ENCODE data around the gene MRPS23. TPM values are rescaled to one million over a fixed set of nuclear protein-coding genes. Genes with fewer than 3 reads are reported as not detected.
"Not testable (repeated sequence)": the region's sequence is repeated elsewhere in the genome, so short reads cannot be mapped to it uniquely, and the experiment has no call there.

The MRPS23 gene
- total RNA-seq, 6 experiments from 2014 or later: 13.0 to 23.0 (median 15.2) TPM

DNA sequence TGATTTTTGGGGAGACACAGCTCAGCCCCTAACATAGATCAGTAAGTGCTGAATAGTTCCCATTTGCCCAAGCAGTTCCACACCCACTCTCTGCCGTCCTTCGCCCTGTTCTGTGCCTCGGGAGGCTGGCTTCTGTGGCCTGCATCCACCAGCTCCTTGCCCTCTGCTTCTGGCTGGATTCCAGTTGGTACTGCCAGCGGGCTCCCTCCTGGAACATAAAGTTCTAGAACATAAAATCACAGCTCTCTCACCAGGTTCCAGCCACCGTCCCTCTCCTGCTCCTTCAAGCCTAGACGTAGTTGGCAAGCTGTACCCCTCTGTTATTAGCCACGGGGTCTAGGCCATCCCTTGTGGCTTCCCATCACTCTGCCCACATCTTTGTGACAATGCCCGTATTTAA is 3.9 kb upstream of the MRPS23 start:
- TF ChIP-seq POLR2A (IDR thresholded peaks at IDR 0.05): no peak
- TF ChIP-seq, protein P1, sequence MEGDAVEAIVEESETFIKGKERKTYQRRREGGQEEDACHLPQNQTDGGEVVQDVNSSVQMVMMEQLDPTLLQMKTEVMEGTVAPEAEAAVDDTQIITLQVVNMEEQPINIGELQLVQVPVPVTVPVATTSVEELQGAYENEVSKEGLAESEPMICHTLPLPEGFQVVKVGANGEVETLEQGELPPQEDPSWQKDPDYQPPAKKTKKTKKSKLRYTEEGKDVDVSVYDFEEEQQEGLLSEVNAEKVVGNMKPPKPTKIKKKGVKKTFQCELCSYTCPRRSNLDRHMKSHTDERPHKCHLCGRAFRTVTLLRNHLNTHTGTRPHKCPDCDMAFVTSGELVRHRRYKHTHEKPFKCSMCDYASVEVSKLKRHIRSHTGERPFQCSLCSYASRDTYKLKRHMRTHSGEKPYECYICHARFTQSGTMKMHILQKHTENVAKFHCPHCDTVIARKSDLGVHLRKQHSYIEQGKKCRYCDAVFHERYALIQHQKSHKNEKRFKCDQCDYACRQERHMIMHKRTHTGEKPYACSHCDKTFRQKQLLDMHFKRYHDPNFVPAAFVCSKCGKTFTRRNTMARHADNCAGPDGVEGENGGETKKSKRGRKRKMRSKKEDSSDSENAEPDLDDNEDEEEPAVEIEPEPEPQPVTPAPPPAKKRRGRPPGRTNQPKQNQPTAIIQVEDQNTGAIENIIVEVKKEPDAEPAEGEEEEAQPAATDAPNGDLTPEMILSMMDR (IDR thresholded peaks at IDR 0.05): no peak
- ATAC-seq: no peak

DNA sequence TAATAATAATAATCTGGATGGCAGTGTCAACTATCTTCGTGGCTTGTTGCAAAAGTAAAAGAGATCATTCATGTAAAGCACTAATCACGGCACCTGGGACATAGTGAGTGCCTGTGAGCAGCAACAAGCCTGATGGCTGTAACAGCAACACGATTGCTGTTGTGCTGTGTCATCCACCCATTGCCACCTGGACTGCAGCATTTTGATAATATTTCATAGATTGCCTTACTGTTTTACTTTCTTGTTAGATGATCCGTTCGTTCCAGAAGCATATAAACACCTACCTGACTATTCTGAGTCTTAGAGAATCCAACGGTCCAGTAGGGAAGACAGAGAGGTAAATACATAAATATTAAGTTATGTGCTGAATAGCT is 3.1 kb upstream of the MRPS23 start:
- WGBS (ENCODE audit: insufficient coverage, low coverage, low lambda C conversion rate, missing lambda C conversion rate): 60% methylated on average over 6 of the region's 6 CpGs
- no peaks in the 10 kb centered on the region for H3K36me3 ChIP-seq
- H3K27ac ChIP-seq: no peak overlapping the region
- no peak overlapping the region for H3K4me3 ChIP-seq
- intact Hi-C loops (cut with DNase I): no loop called here
- ATAC-seq (no peak), DNase-seq (no peak)
- no peak for TF ChIP-seq POLR2A (IDR thresholded peaks at IDR 0.05)
- TF ChIP-seq, protein P1 (IDR thresholded peaks at IDR 0.05): no peak
- peaks cover 0 to 9% (median 4%) of the 10 kb centered on the region in 4 donors for H3K4me1 ChIP-seq
- no peaks in the 10 kb centered on the region for H3K27me3 ChIP-seq
- H3K9me3 ChIP-seq: no peaks in the 10 kb centered on the region

More for the DNA sequence above, 3.9 kb upstream of the MRPS23 start:
- intact Hi-C loops (cut with DNase I): no loop called here
- Histone ChIP-seq H3K36me3 (no peaks in the 10 kb centered on the region), H3K27ac (no peak overlapping the region), H3K27me3 (no peaks in the 10 kb centered on the region), H3K4me1 (peaks cover 0 to 6% (median 3%) of the 10 kb centered on the region in 4 donors), H3K9me3 (no peaks in the 10 kb centered on the region), H3K4me3 (no peak overlapping the region)
- WGBS (ENCODE audit: insufficient coverage, low coverage, low lambda C conversion rate, missing lambda C conversion rate): 53% methylated on average over 6 of the region's 8 CpGs
- DNase-seq: peak in 1 of 3 donors; percentile 69

DNA sequence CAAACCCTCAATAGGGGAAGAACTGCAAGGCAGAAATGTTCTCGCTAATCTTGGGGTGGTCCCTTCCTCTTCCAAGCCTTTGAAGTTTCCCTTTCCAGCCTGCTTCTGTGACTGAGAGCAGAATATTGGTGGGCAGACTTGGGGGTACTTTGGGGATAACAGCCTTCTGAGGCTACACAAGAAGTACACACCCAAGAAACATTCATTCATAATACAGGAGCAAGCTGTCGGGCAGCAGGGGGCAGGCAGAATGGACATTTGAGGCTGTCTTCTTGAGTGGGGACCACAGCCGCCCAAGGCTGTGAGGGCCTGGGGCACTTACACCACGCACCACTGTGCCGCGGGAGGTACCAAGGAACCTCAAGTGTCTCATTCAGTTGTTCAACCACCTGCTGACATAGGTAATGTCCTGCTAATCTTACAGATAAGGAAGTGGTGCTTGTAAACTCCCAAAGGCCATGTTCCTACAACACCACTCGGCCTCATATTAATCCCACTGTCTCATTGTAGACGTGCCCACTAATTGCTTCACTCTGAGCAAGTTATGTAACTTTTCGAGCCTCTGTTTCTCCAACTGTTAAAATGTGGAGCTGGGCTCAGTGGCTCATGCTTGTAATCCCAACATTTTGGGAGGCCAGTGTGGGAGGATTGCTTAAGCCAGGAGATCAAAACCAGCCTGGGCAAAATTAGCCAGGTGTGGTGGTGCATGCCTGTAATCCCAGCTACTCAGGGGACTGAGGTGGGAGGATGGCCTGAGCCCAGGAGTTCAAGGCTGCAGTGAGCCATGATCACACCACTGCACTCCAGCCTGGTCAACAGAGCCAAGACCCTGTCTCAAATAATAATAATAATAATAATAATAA is 2.5 kb upstream of the MRPS23 start:
- Histone ChIP-seq H3K27me3 (no peaks in the 10 kb centered on the region), H3K9me3 (no peaks in the 10 kb centered on the region), H3K4me1 (peaks cover 0 to 9% (median 4%) of the 10 kb centered on the region in 4 donors), H3K27ac (no peak overlapping the region), H3K4me3 (no peak overlapping the region), H3K36me3 (no peaks in the 10 kb centered on the region)
- ATAC-seq: no peak
- intact Hi-C loops (cut with DNase I): no loop called here
- 52% methylated on average over 4 of the region's 9 CpGs for WGBS (ENCODE audit: insufficient coverage, low coverage, low lambda C conversion rate, missing lambda C conversion rate)
- DNase-seq: no peak
- TF ChIP-seq, protein P1 (IDR thresholded peaks at IDR 0.05): no peak
- TF ChIP-seq POLR2A (IDR thresholded peaks at IDR 0.05): no peak

DNA sequence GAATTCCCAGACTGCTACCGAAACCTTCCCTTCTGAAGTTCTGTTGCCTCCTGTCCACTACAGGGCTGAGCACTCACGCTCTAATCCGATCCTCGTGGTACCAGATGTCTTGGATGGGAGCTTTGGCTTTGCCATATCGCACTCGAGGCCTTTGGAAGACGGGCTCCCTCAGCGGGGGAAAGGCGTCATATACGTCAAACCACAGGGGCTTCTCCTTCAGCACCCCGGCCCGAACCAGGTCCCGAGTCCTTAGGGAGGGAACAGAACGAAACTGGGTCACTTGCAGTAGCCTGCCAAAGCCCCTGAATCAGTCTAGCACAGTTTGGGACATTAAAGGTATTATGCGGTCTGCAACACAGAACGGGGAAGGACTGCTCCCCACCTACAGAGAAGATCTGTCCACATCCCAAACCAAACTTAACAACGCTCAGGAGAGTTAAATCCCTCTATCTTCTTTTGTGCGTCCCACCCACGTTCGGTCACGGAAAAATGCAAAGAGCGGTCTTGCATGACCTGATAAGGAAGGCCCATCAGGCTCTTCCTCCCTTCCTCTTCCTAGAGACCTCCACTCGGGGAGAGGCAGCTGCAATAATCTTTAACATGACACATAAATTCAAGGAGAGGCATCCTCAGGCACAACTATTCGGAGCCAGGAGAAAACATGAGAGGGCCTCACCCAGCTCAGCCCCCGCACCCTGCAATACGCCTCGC is 526 bp downstream of the MRPS23 start:
- Histone ChIP-seq H3K27me3 (no peaks in the 10 kb centered on the region), H3K9me3 (no peaks in the 10 kb centered on the region), H3K4me1 (peaks cover 0 to 9% (median 4%) of the 10 kb centered on the region in 4 donors), H3K4me3 (peak overlapping the region; percentile 63 to 85 (median 65)), H3K27ac (peak overlapping the region in 2 of 3 donors; percentile 24 to 80), H3K36me3 (peaks cover 0 to 9% (median 0%) of the 10 kb centered on the region in 4 donors)
- TF ChIP-seq, protein P1 (IDR thresholded peaks at IDR 0.05): no peak
- no peak for TF ChIP-seq POLR2A (IDR thresholded peaks at IDR 0.05)
- WGBS (ENCODE audit: insufficient coverage, low coverage, low lambda C conversion rate, missing lambda C conversion rate): 21% methylated on average over 18 of the region's 27 CpGs
- intact Hi-C loops (cut with DNase I): no loop called here
- ATAC-seq (no peak), DNase-seq (no peak)

DNA sequence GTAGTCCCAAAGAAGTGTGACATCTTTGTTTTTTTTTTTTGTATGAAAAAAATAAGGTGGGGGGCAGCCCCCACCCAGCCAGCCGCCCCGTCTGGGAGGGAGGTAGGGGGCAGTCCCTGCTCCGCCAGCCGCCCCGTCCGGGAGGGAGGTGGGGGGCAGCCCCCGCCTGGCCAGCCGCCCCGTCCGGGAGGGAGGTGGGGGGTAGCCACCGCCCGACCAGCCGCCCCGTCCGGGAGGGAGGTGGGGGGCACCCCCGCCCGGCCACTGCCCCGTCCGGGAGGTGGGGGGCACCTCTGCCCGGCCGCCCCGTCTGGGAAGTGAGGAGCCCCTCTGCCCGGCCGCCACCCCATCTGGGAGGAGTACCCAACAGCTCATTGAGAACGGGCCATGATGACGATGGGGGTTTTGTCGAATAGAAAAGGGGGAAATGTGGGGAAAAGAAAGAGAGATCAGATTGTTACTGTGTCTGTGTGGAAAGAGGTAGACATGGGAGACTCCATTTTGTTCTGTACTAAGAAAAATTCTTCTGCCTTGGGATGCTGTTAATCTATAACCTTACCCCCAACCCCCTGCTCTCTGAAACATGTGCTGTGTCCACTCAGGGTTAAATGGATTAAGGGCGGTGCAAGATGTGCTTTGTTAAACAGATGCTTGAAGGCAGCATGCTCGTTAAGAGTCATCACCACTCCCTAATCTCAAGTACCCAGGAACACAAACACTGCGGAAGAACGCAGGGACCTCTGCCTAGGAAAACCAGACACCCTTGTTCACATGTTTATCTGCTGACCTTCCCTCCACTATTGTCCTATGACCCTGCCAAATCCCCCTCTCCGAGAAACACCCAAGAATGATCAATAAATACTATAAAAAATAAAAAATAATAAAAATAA is 3.5 kb downstream of the MRPS23 start:
- H3K9me3 ChIP-seq; H3K4me1 ChIP-seq; DNase-seq; H3K4me3 ChIP-seq; H3K27me3 ChIP-seq; ATAC-seq; intact Hi-C loops (cut with DNase I); H3K27ac ChIP-seq: not testable (repeated sequence)
- peaks cover 0 to 11% (median 0%) of the 10 kb centered on the region in 4 donors for H3K36me3 ChIP-seq
- 80% methylated on average over 4 of the region's 32 CpGs for WGBS (ENCODE audit: insufficient coverage, low coverage, low lambda C conversion rate, missing lambda C conversion rate)

All from right lobe of liver (tissue), 6 donors.